BE2C (cell line): Measurements from ENCODE around the gene JPH2.

ENCODE experiments used
- DNase-seq: peaks from one replicate; pipeline ENCODE4 v3.0.0-alpha.2; 2020
- H3K27me3 ChIP-seq: fragments of 250-450 bp; sonication (Bioruptor Pico); 2 replicates; pipeline ENCODE4 v1.5.1; 2020; ENCODE audit warnings: mild to moderate bottlenecking
- H3K36me3 ChIP-seq: fragments of 250-450 bp; sonication (Bioruptor Pico); 2 replicates; pipeline ENCODE4 v1.5.1; 2020; ENCODE audit warnings: mild to moderate bottlenecking
- H3K4me1 ChIP-seq: fragments of 250-450 bp; sonication (Bioruptor Pico); 2 replicates; pipeline ENCODE4 v1.5.1; 2020
- H3K4me3 ChIP-seq: 2 replicates; pipeline ENCODE4 v1.5.1; 2011; ENCODE audit warnings: low read depth, low read length
- H3K9me3 ChIP-seq: fragments of 250-450 bp; sonication (Bioruptor Pico); 2 replicates; pipeline ENCODE4 v1.5.1; 2020
- TF ChIP-seq, protein P1 (sequence below): IDR thresholded peaks from 2 replicates; pipeline ENCODE4 v1.5.1; 2012; ENCODE audit warnings: mild to moderate bottlenecking, low read depth, low read length

The JPH2 gene

DNA sequence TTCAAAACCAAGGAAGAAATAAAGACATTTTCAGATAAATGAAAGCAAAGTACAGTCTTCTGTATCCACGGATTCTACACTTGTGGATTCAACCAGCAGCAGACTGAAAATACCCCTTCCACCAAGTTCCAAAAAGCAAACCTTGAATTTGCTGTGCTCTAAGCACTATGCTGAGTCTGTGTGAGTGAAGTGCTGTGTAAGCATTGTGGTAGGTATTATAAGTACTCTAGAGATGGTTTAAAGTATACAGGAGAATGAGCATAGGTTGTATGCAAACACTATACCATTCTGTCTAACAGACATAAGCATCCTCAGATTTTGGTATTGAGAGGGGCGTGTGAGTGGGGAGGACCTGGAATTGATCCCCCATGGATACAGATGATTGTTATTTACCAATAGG is 14.0 kb upstream of the JPH2 start:
- DNase-seq, result no peak
- peaks cover 65% of the 10 kb centered on the region for H3K36me3 ChIP-seq

DNA sequence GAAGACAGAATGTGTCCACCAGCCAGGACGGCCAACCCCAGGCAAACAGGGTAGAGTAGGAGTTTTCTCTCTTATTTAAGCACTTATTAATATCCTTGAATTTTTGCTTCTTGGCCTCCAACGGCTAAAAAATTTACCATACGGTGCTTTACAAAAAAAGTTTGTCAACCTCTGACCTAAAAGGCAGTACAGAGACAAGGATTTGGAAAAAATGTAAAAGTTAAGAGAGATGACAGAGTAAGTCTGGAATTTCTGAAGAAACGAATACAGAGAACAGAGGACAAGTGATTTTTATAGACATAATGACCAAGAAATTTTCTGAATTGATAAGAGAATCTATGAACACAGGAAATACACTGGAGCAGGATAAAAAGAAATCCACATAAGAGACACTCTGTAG is 13.4 kb upstream of the JPH2 start:
- no peaks in the 10 kb centered on the region for H3K27me3 ChIP-seq

More for the DNA sequence above, 14.0 kb upstream of the JPH2 start:
- no peaks in the 10 kb centered on the region for H3K4me1 ChIP-seq
- H3K9me3 ChIP-seq, result no peaks in the 10 kb centered on the region
- H3K27me3 ChIP-seq, result no peaks in the 10 kb centered on the region
- H3K4me3 ChIP-seq, result no peak overlapping the region
- TF ChIP-seq, protein P1, sequence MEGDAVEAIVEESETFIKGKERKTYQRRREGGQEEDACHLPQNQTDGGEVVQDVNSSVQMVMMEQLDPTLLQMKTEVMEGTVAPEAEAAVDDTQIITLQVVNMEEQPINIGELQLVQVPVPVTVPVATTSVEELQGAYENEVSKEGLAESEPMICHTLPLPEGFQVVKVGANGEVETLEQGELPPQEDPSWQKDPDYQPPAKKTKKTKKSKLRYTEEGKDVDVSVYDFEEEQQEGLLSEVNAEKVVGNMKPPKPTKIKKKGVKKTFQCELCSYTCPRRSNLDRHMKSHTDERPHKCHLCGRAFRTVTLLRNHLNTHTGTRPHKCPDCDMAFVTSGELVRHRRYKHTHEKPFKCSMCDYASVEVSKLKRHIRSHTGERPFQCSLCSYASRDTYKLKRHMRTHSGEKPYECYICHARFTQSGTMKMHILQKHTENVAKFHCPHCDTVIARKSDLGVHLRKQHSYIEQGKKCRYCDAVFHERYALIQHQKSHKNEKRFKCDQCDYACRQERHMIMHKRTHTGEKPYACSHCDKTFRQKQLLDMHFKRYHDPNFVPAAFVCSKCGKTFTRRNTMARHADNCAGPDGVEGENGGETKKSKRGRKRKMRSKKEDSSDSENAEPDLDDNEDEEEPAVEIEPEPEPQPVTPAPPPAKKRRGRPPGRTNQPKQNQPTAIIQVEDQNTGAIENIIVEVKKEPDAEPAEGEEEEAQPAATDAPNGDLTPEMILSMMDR, result no peak

DNA sequence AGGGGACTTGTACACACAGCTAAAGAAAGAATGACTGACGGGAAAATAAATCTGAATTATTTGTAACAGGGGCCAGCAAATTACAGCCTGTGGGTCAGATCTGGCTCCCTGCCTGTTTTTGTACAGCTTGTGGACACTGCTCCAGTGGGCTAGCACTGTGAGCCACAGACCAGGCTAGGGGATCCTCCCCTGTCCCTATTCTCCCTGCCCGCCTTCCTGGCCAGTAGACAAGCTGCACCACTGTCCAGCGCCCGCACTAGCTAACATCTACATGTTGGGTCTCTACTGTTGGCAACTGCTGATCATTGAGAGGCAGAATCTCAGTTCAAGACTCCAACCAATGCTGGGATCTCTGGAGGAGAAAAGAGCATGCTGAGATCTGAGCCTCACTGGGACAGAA is 12.9 kb upstream of the JPH2 start:
- peaks cover 58% of the 10 kb centered on the region for H3K36me3 ChIP-seq
- H3K4me3 ChIP-seq, result no peak overlapping the region
- H3K9me3 ChIP-seq, result no peaks in the 10 kb centered on the region
- DNase-seq, result no peak
- TF ChIP-seq, protein P1, result no peak
- H3K27me3 ChIP-seq, result no peaks in the 10 kb centered on the region
- H3K4me1 ChIP-seq, result no peaks in the 10 kb centered on the region

More for the DNA sequence above, 13.4 kb upstream of the JPH2 start:
- no peaks in the 10 kb centered on the region for H3K4me1 ChIP-seq
- H3K9me3 ChIP-seq, result no peaks in the 10 kb centered on the region
- H3K36me3 ChIP-seq, result peaks cover 62% of the 10 kb centered on the region
- TF ChIP-seq, protein P1, result no peak
- no peak overlapping the region for H3K4me3 ChIP-seq
- no peak for DNase-seq

DNA sequence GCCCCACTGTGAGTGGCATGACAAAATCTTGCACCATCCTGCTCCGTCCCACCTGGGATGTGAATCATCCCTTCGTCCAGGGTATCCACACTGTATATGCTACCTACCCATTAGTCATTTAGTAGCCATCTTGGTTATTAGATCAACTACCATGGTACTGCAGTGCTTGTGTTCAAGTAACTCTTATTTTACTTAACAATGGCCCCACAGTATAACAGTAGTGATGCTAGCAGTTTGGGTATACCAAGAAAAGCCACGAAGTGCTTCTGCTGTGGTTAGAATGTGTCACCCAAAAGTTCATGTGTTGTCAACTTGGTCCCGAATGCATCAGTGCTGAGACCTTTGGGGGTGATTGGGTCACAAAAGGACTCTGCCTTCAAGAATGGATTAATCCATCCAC is 11.9 kb upstream of the JPH2 start:
- H3K9me3 ChIP-seq, result no peaks in the 10 kb centered on the region
- no peak for DNase-seq
- TF ChIP-seq, protein P1, result no peak

DNA sequence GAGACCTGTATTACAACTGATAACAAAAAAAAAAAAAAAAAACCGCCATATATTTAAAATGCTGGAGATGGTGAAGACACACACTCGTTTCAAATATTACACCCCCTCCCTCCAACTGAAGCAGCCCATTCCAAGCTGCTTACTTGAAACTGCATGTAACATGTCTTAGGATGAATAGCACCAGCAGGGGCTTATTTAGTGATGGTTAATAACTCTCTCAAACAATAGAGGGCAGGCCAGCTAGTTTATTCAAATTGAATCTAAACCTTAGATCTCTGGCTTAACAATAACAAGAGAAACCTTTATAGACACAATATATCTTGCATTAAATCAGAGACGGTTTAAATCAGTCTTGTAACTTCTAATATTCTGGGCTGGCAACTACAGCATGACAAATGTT is 9.3 kb upstream of the JPH2 start:
- Histone ChIP-seq H3K9me3 (no peaks in the 10 kb centered on the region), H3K36me3 (peaks cover 43% of the 10 kb centered on the region), H3K4me1 (no peaks in the 10 kb centered on the region), H3K27me3 (no peaks in the 10 kb centered on the region), H3K4me3 (no peak overlapping the region)
- TF ChIP-seq, protein P1, result peak; percentile 32
- DNase-seq, result no peak

More for the DNA sequence above, 11.9 kb upstream of the JPH2 start:
- no peaks in the 10 kb centered on the region for H3K4me1 ChIP-seq
- no peaks in the 10 kb centered on the region for H3K27me3 ChIP-seq
- H3K36me3 ChIP-seq, result peaks cover 57% of the 10 kb centered on the region
- no peak overlapping the region for H3K4me3 ChIP-seq

DNA sequence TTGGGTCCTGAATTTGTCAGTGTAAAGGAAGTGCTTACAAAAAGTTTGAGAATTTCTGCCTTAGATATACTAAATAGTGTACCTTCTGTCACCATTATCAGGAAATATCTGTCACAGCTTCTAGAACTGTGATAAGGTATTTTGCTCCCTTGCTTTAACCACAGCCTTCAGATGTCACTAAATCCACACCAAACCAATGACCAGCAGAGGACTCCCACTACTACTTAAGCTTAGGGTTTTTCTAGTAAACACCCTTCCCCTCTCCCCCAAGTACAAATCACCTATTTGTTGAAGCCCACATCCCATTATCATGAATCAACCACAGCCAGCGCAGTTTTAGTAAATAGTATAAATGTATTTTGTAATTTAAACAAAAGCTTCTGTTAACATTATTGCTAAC is 8.6 kb upstream of the JPH2 start:
- no peaks in the 10 kb centered on the region for H3K27me3 ChIP-seq
- H3K4me1 ChIP-seq, result no peaks in the 10 kb centered on the region
- H3K9me3 ChIP-seq, result no peaks in the 10 kb centered on the region
- H3K36me3 ChIP-seq, result peaks cover 37% of the 10 kb centered on the region
- TF ChIP-seq, protein P1, result no peak
- no peak for DNase-seq
- H3K4me3 ChIP-seq, result no peak overlapping the region
